Measurements from ENCODE around the gene ANKRD12.

DNA sequence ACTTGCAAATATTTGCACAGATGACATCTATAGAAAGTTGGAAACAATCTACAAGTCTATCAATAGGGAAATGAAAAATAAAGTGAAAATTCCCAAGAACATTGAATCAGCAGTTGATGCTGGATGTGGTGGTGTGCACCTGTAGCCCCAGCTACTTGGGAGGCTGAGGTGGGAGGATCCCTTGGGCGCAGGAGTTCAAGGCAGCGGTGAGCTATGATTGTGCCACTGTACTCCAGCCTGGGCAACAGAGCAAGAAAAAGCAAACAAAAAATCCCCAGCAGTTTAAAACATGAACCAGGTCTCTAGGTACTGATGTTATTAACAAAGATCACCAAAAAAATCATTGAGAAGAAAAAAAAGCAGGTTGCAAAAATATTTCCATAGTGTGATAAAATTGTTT, 49.4 kb upstream of the ANKRD12 start:
- TF ChIP-seq, protein P1, sequence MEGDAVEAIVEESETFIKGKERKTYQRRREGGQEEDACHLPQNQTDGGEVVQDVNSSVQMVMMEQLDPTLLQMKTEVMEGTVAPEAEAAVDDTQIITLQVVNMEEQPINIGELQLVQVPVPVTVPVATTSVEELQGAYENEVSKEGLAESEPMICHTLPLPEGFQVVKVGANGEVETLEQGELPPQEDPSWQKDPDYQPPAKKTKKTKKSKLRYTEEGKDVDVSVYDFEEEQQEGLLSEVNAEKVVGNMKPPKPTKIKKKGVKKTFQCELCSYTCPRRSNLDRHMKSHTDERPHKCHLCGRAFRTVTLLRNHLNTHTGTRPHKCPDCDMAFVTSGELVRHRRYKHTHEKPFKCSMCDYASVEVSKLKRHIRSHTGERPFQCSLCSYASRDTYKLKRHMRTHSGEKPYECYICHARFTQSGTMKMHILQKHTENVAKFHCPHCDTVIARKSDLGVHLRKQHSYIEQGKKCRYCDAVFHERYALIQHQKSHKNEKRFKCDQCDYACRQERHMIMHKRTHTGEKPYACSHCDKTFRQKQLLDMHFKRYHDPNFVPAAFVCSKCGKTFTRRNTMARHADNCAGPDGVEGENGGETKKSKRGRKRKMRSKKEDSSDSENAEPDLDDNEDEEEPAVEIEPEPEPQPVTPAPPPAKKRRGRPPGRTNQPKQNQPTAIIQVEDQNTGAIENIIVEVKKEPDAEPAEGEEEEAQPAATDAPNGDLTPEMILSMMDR (IDR thresholded peaks at IDR 0.05) = no peak
- TF ChIP-seq EZH2 (IDR thresholded peaks at IDR 0.05; ENCODE audit: borderline replicate concordance, insufficient read depth, low read depth, low read length, poor library complexity, severe bottlenecking) = no peak

All from B cell (primary cell).